ENCODE results near the gene CD300LF.

Gene CD300LF

GRCh38 chr17:74745548-74746177, 32.9 kb upstream of the CD300LF start:
- no peak for DNase-seq

- DNase-seq = peak; percentile 54
Measured at GRCh38 chr17:74744714-74745547, 32.2 kb upstream of the CD300LF start.

GRCh38 chr17:74744349-74744713, 31.6 kb upstream of the CD300LF start:
- no peak for DNase-seq

GRCh38 chr17:74743755-74744154, 31.0 kb upstream of the CD300LF start:
- DNase-seq = no peak

- no peak for DNase-seq
Measured at GRCh38 chr17:74742978-74743545, 30.3 kb upstream of the CD300LF start.

GRCh38 chr17:74742153-74742515, 29.4 kb upstream of the CD300LF start:
- DNase-seq = peak; percentile 66

- no peak for DNase-seq
Measured at GRCh38 chr17:74740641-74741387, 28.1 kb upstream of the CD300LF start.

- no peak for DNase-seq
Measured at GRCh38 chr17:74740173-74740572, 27.4 kb upstream of the CD300LF start.

- no peak for DNase-seq
Measured at GRCh38 chr17:74739227-74739831, 26.6 kb upstream of the CD300LF start.

GRCh38 chr17:74738051-74738996, 25.6 kb upstream of the CD300LF start:
- DNase-seq = peak; percentile 81

GRCh38 chr17:74737299-74738050, 24.8 kb upstream of the CD300LF start:
- no peak for DNase-seq

GRCh38 chr17:74736513-74737298, 24.0 kb upstream of the CD300LF start, which contains the start of gene RAB37:
TSS of gene RAB37 (plus strand) at chr17:74737256. CDS start at chr17:74737273, 17 bp downstream.
- DNase-seq = peak; percentile 89

- no peak for DNase-seq
Measured at GRCh38 chr17:74734256-74734655, 21.5 kb upstream of the CD300LF start.

- no peak for DNase-seq
Measured at GRCh38 chr17:74733365-74734122, 20.8 kb upstream of the CD300LF start.

- no peak for DNase-seq
Measured at GRCh38 chr17:74732042-74732867, 19.5 kb upstream of the CD300LF start.

GRCh38 chr17:74731347-74731605, 18.6 kb upstream of the CD300LF start:
- no peak for DNase-seq

GRCh38 chr17:74730491-74731346, 18.0 kb upstream of the CD300LF start:
- peak; percentile 51 for DNase-seq

- no peak for DNase-seq
Measured at GRCh38 chr17:74729866-74730265, 17.1 kb upstream of the CD300LF start.

All from KG1 (cell line).